CD4-positive, alpha-beta T cell treated with Interleukin-4 for 4 hours (primary cell): Measurements from ENCODE around the gene PTPN23.

Source experiments
- DNase-seq: peaks from one replicate; pipeline ENCODE4 v3.0.0-alpha.2; 2020

Gene PTPN23

DNA sequence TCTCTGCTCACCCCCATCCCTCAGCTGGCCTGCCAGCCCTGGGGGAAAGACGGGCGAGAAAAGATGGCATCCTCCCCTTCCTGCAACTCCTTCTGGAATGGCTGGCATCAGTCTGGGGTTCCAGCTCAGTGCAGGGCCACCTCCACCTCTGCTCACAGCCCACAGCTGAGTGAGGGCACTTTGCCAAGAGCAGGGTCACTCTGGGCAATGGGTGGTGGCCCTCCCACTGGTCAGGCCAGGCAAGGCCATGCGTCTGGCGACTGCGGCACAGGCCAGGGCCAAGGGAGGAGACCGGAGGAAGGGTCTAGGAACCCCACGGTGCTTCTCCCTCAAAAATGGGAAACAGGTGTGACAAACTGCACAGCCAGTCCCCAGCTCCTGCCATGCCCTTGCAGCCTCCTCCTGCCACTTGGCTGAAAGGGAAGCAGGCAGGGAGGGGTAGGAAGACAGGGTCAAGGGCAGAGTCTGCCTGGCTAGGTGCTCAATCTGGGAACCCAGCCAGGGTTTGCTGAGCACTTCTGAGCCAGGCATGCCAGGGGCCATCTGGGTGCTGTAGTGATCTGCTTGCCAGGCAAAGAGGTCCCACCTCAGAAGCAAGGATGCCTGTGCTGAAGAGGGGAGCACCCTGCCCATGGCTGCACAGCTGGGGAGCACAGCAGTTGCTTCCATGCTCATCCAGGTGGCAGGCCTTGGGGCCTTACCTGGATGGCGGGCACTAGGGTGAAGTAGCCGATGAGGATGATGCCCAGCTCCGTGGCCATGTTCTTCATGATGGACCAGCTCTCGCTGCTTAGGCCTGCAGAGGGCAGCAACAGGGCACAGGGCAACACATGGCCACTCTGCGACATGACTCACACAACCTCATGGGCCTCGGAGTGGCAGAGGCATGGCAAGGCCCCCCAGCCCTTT, 41.2 kb downstream of the PTPN23 start:
- DNase-seq, result no peak

DNA sequence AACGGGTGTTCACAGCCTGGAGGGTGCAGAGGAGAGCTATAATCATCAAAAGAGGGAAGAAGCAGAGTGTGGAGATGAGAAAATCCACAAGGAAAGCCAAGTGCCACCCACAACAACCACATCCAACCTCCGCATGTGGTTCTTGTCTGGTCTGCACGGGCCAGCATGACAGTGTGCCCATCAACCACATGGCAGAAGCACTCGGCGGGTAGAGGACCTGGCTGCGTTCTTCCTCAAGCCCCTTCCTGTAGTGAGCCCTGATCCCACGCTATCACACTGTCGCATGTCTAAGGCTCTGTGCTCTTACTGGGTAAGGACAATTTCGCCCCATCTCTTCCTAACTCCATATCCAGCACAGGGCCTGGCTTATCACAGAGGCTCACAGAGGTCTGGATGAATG, 41.9 kb downstream of the PTPN23 start:
- DNase-seq, result no peak

DNA sequence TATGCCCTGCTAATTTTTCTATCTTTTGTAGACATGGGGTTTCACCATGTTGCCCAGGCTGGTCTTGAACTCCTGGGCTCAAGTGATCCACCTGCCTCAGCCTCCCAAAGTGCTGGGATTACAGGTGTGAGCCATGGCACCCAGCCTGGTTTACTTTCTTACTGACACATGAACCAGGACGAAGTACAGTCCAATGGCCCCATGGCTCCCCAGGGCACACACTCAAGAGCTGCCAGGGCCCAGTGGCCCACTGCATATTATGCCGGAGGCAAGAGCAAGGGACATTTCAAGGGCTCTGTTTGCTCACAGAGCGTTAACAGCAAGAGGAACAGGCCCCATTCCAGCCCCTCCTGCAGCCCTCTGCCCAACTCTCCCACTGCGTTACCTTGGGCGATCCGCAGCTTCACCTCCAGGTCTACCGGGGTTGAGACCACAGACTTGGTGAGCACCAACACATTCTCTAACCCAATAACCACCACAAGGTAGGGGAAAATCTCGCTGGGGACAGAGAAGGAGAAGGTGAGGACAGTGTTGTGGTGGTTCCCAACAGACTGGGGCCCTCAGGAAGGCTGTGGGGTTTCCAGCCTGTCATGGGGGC, 42.8 kb downstream of the PTPN23 start:
- DNase-seq, result no peak

GRCh38 chr3:47424434-47425382, 43.9 kb downstream of the PTPN23 start:
- DNase-seq, result no peak

GRCh38 chr3:47425383-47425778, 44.6 kb downstream of the PTPN23 start:
- DNase-seq, result no peak

- DNase-seq, result no peak
Measured at GRCh38 chr3:47425959-47426358, 45.1 kb downstream of the PTPN23 start.

GRCh38 chr3:47427866-47428265, 47.0 kb downstream of the PTPN23 start:
- DNase-seq, result no peak

GRCh38 chr3:47428662-47429061, 47.8 kb downstream of the PTPN23 start:
- DNase-seq, result no peak

DNA sequence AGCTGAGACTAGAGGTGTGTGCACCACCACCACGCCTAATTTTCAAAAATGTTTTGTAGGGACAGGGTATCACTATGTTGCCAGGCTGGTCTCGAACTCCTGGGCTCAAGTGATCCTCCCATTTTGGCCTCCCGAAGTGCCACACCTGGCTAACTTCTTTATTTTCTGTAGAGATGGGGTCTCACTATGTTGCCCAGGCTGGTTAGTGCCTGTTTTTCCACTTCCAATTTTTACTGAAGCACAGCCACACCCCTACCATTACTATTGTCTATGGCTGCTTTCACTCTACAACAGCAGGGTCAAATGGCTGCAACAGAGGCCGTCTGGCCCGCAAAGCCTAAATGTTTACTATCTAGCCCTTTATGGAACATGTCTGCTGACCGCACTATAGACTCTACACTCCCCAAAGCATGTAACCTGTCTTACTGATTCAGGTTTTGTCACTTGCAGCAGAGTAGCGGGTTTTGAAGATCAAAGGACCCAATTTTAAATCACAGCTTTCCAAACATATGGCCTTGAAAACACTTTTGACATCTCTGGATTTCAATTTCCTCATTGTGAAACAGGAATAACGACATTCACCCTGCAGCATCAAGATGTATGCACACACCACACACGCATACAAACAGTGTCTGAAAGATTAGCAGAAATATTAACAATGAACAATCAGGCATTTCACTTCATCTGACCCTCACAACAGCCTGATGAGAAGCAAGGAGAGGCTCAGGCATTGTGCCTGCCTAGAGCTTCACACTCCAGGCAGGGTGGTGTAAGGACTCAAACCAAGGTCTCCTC, 48.9 kb downstream of the PTPN23 start:
- DNase-seq, result no peak

DNA sequence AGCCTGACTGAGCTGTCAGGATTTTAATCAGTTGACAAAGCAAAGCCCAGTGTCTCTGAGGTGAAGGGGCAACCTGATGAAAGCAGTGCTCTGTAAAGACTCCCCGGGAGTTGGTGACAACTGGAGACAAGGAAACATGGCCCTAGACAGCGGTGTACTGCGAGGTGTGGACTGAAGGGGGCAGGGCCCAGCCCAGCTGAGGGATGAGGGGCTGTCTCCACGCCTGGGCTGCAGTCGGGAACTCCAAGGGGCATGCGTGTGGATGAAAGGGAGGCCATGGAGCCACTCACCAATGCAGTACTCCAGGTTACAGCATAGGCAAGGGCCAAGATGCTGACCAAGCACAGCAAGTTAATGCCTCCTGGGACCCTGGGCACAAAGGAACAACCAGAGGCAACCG, 49.8 kb downstream of the PTPN23 start:
- no peak for DNase-seq

- DNase-seq, result no peak
Measured at GRCh38 chr3:47431225-47431624, 50.4 kb downstream of the PTPN23 start.

DNA sequence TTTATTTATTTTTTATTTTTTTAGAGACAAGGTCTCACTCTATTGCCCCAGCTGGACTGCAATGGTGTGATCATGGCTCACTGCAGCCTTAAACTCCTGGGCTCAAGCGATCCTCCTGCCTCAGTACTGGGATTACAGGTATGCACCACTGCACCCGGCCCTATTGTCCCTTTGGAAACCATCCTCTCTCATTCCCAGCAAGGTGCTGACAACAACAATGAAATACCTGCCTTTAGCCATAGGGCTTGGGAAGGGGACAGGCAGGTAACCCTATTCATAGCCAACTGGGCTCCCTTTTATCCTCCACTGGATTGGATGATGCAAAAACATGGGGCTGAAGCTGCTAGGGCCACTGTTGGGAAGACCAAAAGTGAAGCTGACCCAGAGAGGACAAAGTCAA, 51.9 kb downstream of the PTPN23 start:
- no peak for DNase-seq

GRCh38 chr3:47433796-47434195, 53.0 kb downstream of the PTPN23 start:
- no peak for DNase-seq

DNA sequence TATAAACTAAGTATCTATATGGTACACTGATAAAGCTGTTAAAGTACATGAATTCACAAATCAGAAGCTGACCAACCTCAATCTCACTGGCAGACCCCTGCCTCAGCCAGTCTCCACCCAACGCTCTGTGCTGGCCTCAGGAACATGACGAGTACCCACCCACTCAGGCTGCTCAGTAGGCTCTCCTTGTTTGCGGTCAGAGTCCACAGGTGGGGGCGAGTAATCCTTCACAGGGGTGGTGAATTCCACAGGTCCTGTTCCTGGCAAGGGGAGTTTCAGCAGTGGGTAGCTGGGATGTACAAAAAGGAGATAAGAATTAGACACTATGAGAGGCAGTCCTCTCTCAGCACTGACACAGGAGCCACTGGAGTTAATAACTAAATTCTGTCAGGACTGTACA, 54.0 kb downstream of the PTPN23 start:
- DNase-seq, result no peak

DNA sequence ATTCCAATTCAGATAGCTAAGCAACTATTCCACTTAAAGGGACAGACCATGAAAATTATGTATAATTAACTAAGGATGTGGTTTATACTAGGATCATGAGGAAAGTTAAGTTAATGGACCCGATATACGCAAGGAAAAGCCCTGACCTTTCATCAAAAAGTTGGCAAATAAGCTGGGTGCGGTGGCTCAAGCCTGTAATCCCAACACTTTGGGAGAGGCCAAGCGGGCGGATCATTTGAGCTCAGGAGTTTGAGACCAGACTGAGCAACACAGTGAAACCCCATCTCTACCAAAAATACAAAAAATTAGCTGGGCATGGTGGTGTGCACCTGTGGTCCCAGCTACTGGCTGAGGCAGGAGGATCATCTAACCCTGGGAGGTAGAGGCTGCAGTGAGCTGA, 55.4 kb downstream of the PTPN23 start:
- no peak for DNase-seq

DNA sequence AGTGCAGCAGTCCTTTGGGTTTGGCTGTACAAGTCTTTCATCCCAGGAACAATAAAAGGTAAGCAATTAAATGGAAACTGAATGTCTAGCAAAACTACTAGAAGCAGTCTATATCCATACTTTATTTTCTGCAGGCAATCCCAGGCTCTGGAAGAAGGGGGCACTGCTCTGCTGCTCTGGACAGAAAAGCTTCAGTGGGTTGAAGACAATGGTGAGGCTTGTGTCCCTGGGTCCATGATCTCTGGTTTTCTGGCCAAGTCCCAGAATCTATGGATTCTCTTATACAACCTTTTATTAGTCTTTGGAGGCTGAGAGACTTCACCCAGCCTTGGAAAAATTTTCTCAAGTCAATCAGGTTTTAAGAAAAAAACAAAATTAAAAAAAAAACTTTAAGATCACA, 59.3 kb downstream of the PTPN23 start:
- DNase-seq, result no peak

GRCh38 chr3:47441796-47442551, 61.2 kb downstream of the PTPN23 start:
- no peak for DNase-seq

- no peak for DNase-seq
Measured at GRCh38 chr3:47443611-47443995, 62.8 kb downstream of the PTPN23 start.

DNA sequence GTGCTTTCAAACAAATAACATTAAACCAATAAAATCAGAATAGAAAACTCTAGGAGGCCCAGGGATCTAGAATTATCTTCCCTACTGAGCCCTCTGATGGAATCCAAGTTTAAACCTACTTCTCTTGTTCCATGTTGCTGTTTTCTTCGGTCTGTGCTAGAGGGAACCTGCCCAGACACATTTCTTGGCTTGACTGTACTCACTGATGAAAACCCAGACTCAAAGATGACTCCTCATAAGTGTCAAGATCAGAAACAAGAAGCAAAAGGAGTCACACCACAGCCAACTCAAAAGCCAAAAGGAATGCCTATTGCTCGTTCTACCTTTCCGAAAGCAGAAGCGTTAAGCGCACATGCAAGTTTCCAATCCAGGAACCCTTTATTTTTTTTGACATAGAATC, 63.3 kb downstream of the PTPN23 start:
- no peak for DNase-seq

DNA sequence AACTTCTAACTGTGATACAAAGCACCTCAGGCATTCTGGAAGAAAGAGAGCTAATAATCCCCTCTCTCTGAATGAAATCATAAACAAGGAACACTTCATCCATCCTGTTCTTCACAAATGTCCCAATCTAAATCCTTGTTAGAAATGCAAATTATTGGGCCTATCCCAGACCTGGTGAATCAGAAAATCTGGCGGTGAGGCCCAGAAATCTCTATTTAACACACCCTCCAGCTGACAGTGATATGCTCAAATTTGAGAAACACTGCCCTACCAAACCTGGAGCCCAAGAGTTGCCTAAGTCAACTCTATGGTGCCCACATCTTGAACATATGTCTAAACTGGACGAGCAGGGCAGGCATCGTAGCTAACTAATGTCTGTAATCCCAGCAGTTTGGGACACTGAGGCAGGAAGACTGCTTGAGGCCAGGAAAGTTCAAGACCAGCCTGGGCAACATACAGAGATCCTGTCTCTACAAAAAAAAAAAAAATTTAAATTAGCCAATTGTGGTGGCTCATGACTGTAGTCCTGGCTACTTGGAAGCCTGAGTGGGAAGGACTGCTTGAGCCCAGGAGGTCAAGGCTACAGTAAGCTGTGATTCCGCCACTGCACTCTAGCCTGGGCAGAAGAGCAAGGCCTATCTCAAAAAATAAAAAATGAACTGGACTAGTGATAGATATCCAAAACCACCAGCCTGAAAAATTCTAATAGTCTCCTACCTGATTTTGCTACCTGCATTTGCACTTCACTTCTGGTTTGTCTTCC, 71.8 kb downstream of the PTPN23 start:
- DNase-seq, result no peak
